ENCODE measurements around the gene SLC17A8. TPM values are rescaled to one million over a fixed set of nuclear protein-coding genes. Genes with fewer than 3 reads are reported as not detected.

SLC17A8 gene
- total RNA-seq, 1 donor from 2014 or later = not detected

GRCh38 chr12:100365411-100365810 lies 8.5 kb downstream of the SLC17A8 start:
- Histone ChIP-seq H3K4me3 (no peak overlapping the region), H3K9me3 (no peaks in the 10 kb centered on the region), H3K27ac (no peak overlapping the region), H3K27me3 (no peaks in the 10 kb centered on the region), H3K36me3 (no peaks in the 10 kb centered on the region), H3K4me1 (no peaks in the 10 kb centered on the region)
- intact Hi-C loops (cut with DNase I) = no loop called here
- no peak for DNase-seq (ENCODE audit: extremely low spot score in 2 of 2)
- TF ChIP-seq POLR2A (IDR thresholded peaks at IDR 0.05) = no peak
- peak in 1 of 2 donors; percentile 76 for TF ChIP-seq POLR2AphosphoS5 (IDR thresholded peaks at IDR 0.05; ENCODE audit: insufficient read depth in 1 of 2, low read depth in 1 of 2)

DNA sequence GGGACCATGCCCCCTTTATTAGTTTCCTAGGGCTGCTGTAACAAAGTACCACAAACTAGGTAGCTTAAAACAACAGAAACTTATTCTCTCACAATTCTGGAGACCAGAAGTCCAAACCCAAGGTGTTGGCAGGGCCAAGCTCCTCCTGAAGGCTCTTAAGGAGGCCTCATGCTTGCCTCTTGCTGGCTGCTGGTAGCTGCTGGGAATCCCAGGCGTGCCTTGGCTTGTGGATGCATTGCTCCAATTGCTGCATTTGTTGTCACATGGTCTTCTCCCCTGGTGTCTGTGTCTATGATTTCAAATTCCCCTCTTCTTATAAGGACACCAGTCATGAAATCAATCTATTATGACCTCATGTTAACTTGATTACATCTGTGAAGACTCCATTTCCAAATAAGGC lies 11.2 kb downstream of the SLC17A8 start:
- DNase-seq (ENCODE audit: extremely low spot score in 2 of 2) = no peak
- H3K4me1 ChIP-seq = no peaks in the 10 kb centered on the region
- H3K9me3 ChIP-seq = no peaks in the 10 kb centered on the region
- no peaks in the 10 kb centered on the region for H3K27me3 ChIP-seq
- TF ChIP-seq CTCF (IDR thresholded peaks at IDR 0.05) (no peak), POLR2A (IDR thresholded peaks at IDR 0.05) (no peak), POLR2AphosphoS5 (IDR thresholded peaks at IDR 0.05; ENCODE audit: insufficient read depth in 1 of 2, low read depth in 1 of 2) (no peak)
- no peak overlapping the region for H3K27ac ChIP-seq
- H3K4me3 ChIP-seq = no peak overlapping the region
- no peaks in the 10 kb centered on the region for H3K36me3 ChIP-seq
- intact Hi-C loops (cut with DNase I) = no loop called here

GRCh38 chr12:100371146-100371545 lies 14.3 kb downstream of the SLC17A8 start:
- Histone ChIP-seq H3K36me3 (no peaks in the 10 kb centered on the region), H3K9me3 (no peaks in the 10 kb centered on the region), H3K27me3 (no peaks in the 10 kb centered on the region), H3K27ac (no peak overlapping the region), H3K4me3 (no peak overlapping the region), H3K4me1 (no peaks in the 10 kb centered on the region)
- TF ChIP-seq CTCF (IDR thresholded peaks at IDR 0.05) = no peak
- TF ChIP-seq POLR2AphosphoS5 (IDR thresholded peaks at IDR 0.05; ENCODE audit: insufficient read depth in 1 of 2, low read depth in 1 of 2) = no peak
- no peak for TF ChIP-seq POLR2A (IDR thresholded peaks at IDR 0.05)
- intact Hi-C loops (cut with DNase I) = no loop called here
- DNase-seq (ENCODE audit: extremely low spot score in 2 of 2) = no peak

- Histone ChIP-seq H3K27ac (no peak overlapping the region), H3K4me1 (no peaks in the 10 kb centered on the region), H3K27me3 (no peaks in the 10 kb centered on the region), H3K4me3 (no peak overlapping the region), H3K36me3 (no peaks in the 10 kb centered on the region), H3K9me3 (no peaks in the 10 kb centered on the region)
- TF ChIP-seq CTCF (IDR thresholded peaks at IDR 0.05) (no peak), POLR2AphosphoS5 (IDR thresholded peaks at IDR 0.05; ENCODE audit: insufficient read depth in 1 of 2, low read depth in 1 of 2) (no peak), POLR2A (IDR thresholded peaks at IDR 0.05) (no peak)
- no peak for DNase-seq (ENCODE audit: extremely low spot score in 2 of 2)
- intact Hi-C loops (cut with DNase I) = no loop called here
Observed at GRCh38 chr12:100372853-100373640, 16.2 kb downstream of the SLC17A8 start.

- intact Hi-C loops (cut with DNase I) = no loop called here
Observed at GRCh38 chr12:100375038-100375735, 18.3 kb downstream of the SLC17A8 start.

More at GRCh38 chr12:100375038-100375735, 18.3 kb downstream of the SLC17A8 start:
- Histone ChIP-seq H3K27me3 (no peaks in the 10 kb centered on the region), H3K4me1 (no peaks in the 10 kb centered on the region), H3K36me3 (no peaks in the 10 kb centered on the region), H3K27ac (no peak overlapping the region), H3K4me3 (no peak overlapping the region), H3K9me3 (no peaks in the 10 kb centered on the region)
- TF ChIP-seq CTCF (IDR thresholded peaks at IDR 0.05) = no peak
- TF ChIP-seq POLR2A (IDR thresholded peaks at IDR 0.05) = no peak
- no peak for TF ChIP-seq POLR2AphosphoS5 (IDR thresholded peaks at IDR 0.05; ENCODE audit: insufficient read depth in 1 of 2, low read depth in 1 of 2)
- DNase-seq (ENCODE audit: extremely low spot score in 2 of 2) = no peak
